Measurements from ENCODE around the gene CHRM4. TPM values are rescaled to one million over a fixed set of nuclear protein-coding genes. Genes with fewer than 3 reads are reported as not detected.

CHRM4 gene
- total and polyA plus RNA-seq, 12 donors = 0.03 to 0.32 (median 0.30) TPM; not detected in 9

DNA sequence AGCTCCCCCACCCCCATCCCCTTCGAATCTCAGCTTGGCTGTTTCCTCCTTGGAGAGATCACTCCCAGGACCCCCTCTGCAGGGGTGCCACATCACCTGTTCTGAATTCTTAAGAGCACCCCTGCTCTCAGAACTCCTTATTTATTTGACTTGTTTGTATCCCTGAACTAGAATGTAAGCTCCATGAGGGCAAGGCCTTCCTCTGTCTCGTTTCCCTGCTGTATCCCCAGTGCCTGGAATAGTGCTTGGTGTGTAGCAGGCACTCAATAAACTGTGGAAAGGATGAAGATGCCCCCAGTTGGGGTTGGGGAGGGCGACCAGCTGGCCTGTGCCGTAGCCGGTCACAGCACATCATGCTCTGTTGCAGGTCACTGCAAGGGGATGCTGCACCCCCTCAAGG lies 13.7 kb downstream of the CHRM4 start:
- no peak for DNase-seq
- 94 to 97% methylated on average over 5 of the region's 5 CpGs for WGBS, 2 donors
- no peak for ATAC-seq
- Histone ChIP-seq H3K27me3 (peaks cover 0 to 17% (median 6%) of the 10 kb centered on the region in 7 donors), H3K9me3 (no peaks in the 10 kb centered on the region), H3K36me3 (peaks cover 0 to 61% (median 21%) of the 10 kb centered on the region in 9 donors), H3K4me3 (no peak overlapping the region), H3K27ac (no peak overlapping the region), H3K4me1 (peaks cover 7 to 35% (median 19%) of the 10 kb centered on the region in 9 donors)
- TF ChIP-seq, protein P1, sequence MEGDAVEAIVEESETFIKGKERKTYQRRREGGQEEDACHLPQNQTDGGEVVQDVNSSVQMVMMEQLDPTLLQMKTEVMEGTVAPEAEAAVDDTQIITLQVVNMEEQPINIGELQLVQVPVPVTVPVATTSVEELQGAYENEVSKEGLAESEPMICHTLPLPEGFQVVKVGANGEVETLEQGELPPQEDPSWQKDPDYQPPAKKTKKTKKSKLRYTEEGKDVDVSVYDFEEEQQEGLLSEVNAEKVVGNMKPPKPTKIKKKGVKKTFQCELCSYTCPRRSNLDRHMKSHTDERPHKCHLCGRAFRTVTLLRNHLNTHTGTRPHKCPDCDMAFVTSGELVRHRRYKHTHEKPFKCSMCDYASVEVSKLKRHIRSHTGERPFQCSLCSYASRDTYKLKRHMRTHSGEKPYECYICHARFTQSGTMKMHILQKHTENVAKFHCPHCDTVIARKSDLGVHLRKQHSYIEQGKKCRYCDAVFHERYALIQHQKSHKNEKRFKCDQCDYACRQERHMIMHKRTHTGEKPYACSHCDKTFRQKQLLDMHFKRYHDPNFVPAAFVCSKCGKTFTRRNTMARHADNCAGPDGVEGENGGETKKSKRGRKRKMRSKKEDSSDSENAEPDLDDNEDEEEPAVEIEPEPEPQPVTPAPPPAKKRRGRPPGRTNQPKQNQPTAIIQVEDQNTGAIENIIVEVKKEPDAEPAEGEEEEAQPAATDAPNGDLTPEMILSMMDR (IDR thresholded peaks at IDR 0.05) = no peak
- intact Hi-C loops (cut with DNase I) = no loop called here

DNA sequence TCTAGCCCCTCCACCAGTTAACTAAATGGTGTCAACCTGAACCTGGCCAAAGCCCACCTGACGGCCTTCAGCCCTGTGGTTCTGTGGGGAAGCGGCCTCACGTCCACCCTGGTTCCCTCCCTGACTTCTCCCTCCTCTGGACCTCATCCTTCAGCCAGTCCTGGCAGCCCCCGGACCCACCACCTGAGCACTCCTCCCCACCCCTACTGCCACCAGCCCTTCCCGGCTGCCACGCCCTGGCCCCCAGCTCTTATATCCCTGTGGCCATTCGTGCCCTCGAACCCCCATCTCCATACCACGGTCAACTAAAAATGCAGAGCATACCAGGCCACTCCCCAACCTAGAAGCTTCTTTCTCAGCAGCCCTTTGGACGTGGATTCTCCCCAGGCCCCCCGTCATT lies 14.3 kb downstream of the CHRM4 start:
- Histone ChIP-seq H3K4me1 (peaks cover 6 to 31% (median 15%) of the 10 kb centered on the region in 9 donors), H3K27ac (no peak overlapping the region), H3K36me3 (peaks cover 0 to 67% (median 27%) of the 10 kb centered on the region in 9 donors), H3K4me3 (no peak overlapping the region), H3K27me3 (peaks cover 0 to 13% (median 4%) of the 10 kb centered on the region in 7 donors), H3K9me3 (no peaks in the 10 kb centered on the region)
- intact Hi-C loops (cut with DNase I) = no loop called here
- TF ChIP-seq, protein P1 (IDR thresholded peaks at IDR 0.05) = no peak
- WGBS, 2 donors = 93 to 94% methylated on average over 11 of the region's 11 CpGs
- ATAC-seq (no peak), DNase-seq (peak in 1 of 2 donors; percentile 3)

GRCh38 chr11:46376258-46377050 lies 15.1 kb downstream of the CHRM4 start:
- ATAC-seq (no peak), DNase-seq (peak in 1 of 2 donors; percentile 12)
- intact Hi-C loops (cut with DNase I) = no loop called here
- Histone ChIP-seq H3K36me3 (peaks cover 0 to 75% (median 35%) of the 10 kb centered on the region in 9 donors), H3K4me3 (no peak overlapping the region), H3K9me3 (no peaks in the 10 kb centered on the region), H3K4me1 (peaks cover 0 to 25% (median 9%) of the 10 kb centered on the region in 9 donors), H3K27ac (no peak overlapping the region), H3K27me3 (peaks cover 0 to 6% (median 0%) of the 10 kb centered on the region in 7 donors)
- TF ChIP-seq, protein P1 (IDR thresholded peaks at IDR 0.05) = no peak
- WGBS, 2 donors = 91 to 92% methylated on average over 19 of the region's 19 CpGs

DNA sequence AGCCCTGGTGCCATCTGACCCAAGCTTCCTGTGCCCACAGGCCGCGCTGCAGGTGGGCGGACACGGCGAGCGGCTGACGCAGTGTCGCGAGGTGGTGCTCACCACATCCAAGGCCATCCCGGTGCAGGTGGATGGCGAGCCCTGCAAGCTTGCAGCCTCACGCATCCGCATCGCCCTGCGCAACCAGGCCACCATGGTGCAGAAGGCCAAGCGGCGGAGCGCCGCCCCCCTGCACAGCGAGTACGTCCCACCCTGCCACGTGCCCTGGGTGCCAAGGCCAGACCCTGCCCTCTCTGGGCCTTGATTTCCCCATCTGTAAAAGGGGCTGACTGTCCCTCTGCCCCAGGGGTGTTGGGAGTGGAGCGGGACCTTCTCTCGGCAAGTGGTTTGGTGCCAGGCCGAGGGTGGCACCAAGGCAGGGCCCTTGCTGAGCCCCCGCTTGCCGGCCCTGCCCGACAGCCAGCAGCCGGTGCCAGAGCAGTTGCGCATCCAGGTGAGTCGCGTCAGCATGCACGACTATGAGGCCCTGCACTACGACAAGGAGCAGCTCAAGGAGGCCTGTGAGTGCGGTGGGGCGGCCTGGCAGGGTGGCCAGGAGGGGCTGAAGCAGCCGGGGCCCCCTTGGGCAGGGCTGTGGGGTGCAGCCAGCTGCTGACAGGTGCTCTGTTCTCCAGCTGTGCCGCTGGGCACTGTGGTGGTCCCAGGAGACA lies 16.0 kb downstream of the CHRM4 start:
- peaks cover 0 to 18% (median 7%) of the 10 kb centered on the region in 9 donors for H3K4me1 ChIP-seq
- 96% methylated on average over 38 of the region's 38 CpGs for WGBS, 2 donors
- intact Hi-C loops (cut with DNase I) = no loop called here
- DNase-seq (peak in 1 of 2 donors; percentile 12), ATAC-seq (no peak)
- no peaks in the 10 kb centered on the region for H3K27me3 ChIP-seq
- H3K27ac ChIP-seq = no peak overlapping the region
- peaks cover 0 to 84% (median 43%) of the 10 kb centered on the region in 9 donors for H3K36me3 ChIP-seq
- TF ChIP-seq, protein P1 (IDR thresholded peaks at IDR 0.05) = no peak
- H3K9me3 ChIP-seq = no peaks in the 10 kb centered on the region
- no peak overlapping the region for H3K4me3 ChIP-seq

Data from heart right ventricle (tissue), 16 donors.